ENCODE results near the gene NFE2L2.

DNA sequence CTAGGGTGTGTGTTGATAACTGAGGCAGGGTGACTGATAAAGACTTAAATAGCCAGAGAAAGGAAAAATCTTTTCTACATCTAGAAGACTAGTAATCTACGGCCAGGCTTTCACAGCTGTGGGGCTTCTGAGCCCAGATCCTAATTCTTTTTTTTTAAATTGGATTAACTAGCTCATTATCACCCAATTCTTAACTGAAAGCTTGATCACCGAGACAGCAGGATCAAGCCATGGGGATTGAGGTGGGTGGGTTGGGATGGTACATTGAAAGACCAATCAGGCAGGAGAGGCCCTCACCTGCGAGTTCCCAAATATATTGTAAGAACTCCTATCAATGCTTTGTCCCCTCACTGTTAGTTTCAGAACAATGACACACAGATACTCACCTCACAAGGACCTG is 20.0 kb upstream of the NFE2L2 start:
- TF ChIP-seq EZH2 (IDR thresholded peaks at IDR 0.05) (no peak), POLR2AphosphoS5 (IDR thresholded peaks at IDR 0.05; ENCODE audit: borderline replicate concordance, low read depth, low read length) (no peak)

All from SK-N-MC (cell line).